Measurements from ENCODE around the gene PDE11A.

GRCh38 chr2:177727577-177728398, 344.8 kb downstream of the PDE11A start:
- no peak for TF ChIP-seq POLR2A (IDR thresholded peaks at IDR 0.05; ENCODE audit: low read length)
- TF ChIP-seq GATA1 (IDR thresholded peaks at IDR 0.05; ENCODE audit: low read depth, low read length) = no peak
